Measurements from ENCODE around the gene RAMP3.
"Not testable (repeated sequence)": the region's sequence is repeated elsewhere in the genome, so short reads cannot be mapped to it uniquely, and the experiment has no call there.

RAMP3 gene

GRCh38 chr7:45157653-45158401 is at the start of gene RAMP3:
Gene RAMP3, plus strand, starts transcription at chr7:45157791. Its CDS starts 38 bp downstream, at chr7:45157829.
- DNase-seq = no peak

GRCh38 chr7:45108863-45109262 is 48.7 kb upstream of the RAMP3 start:
- no peak for DNase-seq

- peak; percentile 94 for DNase-seq
These were observed 46.0 kb upstream of the RAMP3 start, which contains the start of gene TBRG4 for GRCh38 chr7:45111298-45112223. Gene TBRG4, minus strand, starts transcription at chr7:45111697. Its CDS starts 2,460 bp downstream, at chr7:45109237.

GRCh38 chr7:45112648-45113047 is 44.9 kb upstream of the RAMP3 start:
- DNase-seq = no peak

- not testable (repeated sequence) for DNase-seq
These were observed 43.3 kb upstream of the RAMP3 start for GRCh38 chr7:45114257-45114656.

GRCh38 chr7:45114926-45115325 is 42.7 kb upstream of the RAMP3 start:
- no peak for DNase-seq

GRCh38 chr7:45116048-45116447 is 41.5 kb upstream of the RAMP3 start:
- no peak for DNase-seq

GRCh38 chr7:45117582-45117981 is 40.0 kb upstream of the RAMP3 start:
- DNase-seq = no peak

GRCh38 chr7:45118292-45118691 is 39.3 kb upstream of the RAMP3 start:
- no peak for DNase-seq

GRCh38 chr7:45118889-45119331 is 38.7 kb upstream of the RAMP3 start:
- DNase-seq = no peak

- no peak for DNase-seq
These were observed 38.0 kb upstream of the RAMP3 start for GRCh38 chr7:45119550-45119949.

- DNase-seq = peak; percentile 27
These were observed 34.4 kb upstream of the RAMP3 start for GRCh38 chr7:45122975-45123860.

GRCh38 chr7:45123913-45124710 is 33.5 kb upstream of the RAMP3 start:
- no peak for DNase-seq

- no peak for DNase-seq
These were observed 32.2 kb upstream of the RAMP3 start for GRCh38 chr7:45125193-45125904.

- DNase-seq = no peak
These were observed 31.4 kb upstream of the RAMP3 start for GRCh38 chr7:45126201-45126600.

- no peak for DNase-seq
These were observed 30.7 kb upstream of the RAMP3 start for GRCh38 chr7:45126920-45127319.

- no peak for DNase-seq
These were observed 28.3 kb upstream of the RAMP3 start for GRCh38 chr7:45129181-45129800.

- no peak for DNase-seq
These were observed 27.7 kb upstream of the RAMP3 start for GRCh38 chr7:45129906-45130305.

- DNase-seq = no peak
These were observed 26.7 kb upstream of the RAMP3 start for GRCh38 chr7:45130910-45131309.

GRCh38 chr7:45131891-45132290 is 25.7 kb upstream of the RAMP3 start:
- DNase-seq = no peak

Data from CD4-positive, alpha-beta T cell treated with Interleukin-12 subunit alpha and Interleukin-12 subunit beta, for 1 hour (primary cell).